Left lobe of liver (tissue), 2 donors: ENCODE measurements around the gene HERC5. TPM values are rescaled to one million over a fixed set of nuclear protein-coding genes. Genes with fewer than 3 reads are reported as not detected.
"Not testable (repeated sequence)": the region's sequence is repeated elsewhere in the genome, so short reads cannot be mapped to it uniquely, and the experiment has no call there.

Experiments used
- ATAC-seq: fragments of 200-7000 bp; cut with Tn5 transposase; one replicate; pipeline ENCODE4 v1.9.1; 2020; ENCODE audit warnings: mild to moderate bottlenecking, moderate library complexity
- DNase-seq: peaks from one replicate; pipeline ENCODE4 v3.0.0-alpha.2; 2020; ENCODE audit warnings: low spot score
- total RNA-seq: library from RNA; stranded (reverse); gene quantifications from one replicate; pipeline ENCODE4 v1.2.1, GENCODE V29; 2021
- donor health status: DM: no; HTN: no; CAD: no; lungs with moderate emphysema.
- donor health status: DM: no; HTN: yes; CAD: no.

The HERC5 gene
- total RNA-seq, 1 donor from 2014 or later = 1.4 TPM

GRCh38 chr4:88447371-88448095 is 9.4 kb upstream of the HERC5 start:
- ATAC-seq = no peak
- DNase-seq = no peak

- ATAC-seq, DNase-seq: not testable (repeated sequence)
Observed at GRCh38 chr4:88448211-88448765, 8.6 kb upstream of the HERC5 start.

GRCh38 chr4:88448889-88449288 is 8.0 kb upstream of the HERC5 start:
- no peak for DNase-seq
- no peak for ATAC-seq

GRCh38 chr4:88449290-88449689 is 7.6 kb upstream of the HERC5 start:
- ATAC-seq = no peak
- DNase-seq = no peak

- DNase-seq (no peak), ATAC-seq (no peak)
Observed at GRCh38 chr4:88451205-88451604, 5.7 kb upstream of the HERC5 start.

- no peak for ATAC-seq
- no peak for DNase-seq
Observed at GRCh38 chr4:88452912-88453311, 4.0 kb upstream of the HERC5 start.

GRCh38 chr4:88457307-88458103 is 586 bp downstream of the HERC5 start:
- DNase-seq (peak; percentile 64), ATAC-seq (peak; percentile 61)

GRCh38 chr4:88458104-88458740 is 1.3 kb downstream of the HERC5 start:
- ATAC-seq (no peak), DNase-seq (no peak)

GRCh38 chr4:88465653-88466192 is 8.8 kb downstream of the HERC5 start:
- DNase-seq (no peak), ATAC-seq (no peak)

- ATAC-seq = no peak
Observed at GRCh38 chr4:88467392-88467791, 10.5 kb downstream of the HERC5 start.

GRCh38 chr4:88477229-88477860 is 20.4 kb downstream of the HERC5 start:
- ATAC-seq = no peak
- no peak for DNase-seq

More at GRCh38 chr4:88467392-88467791, 10.5 kb downstream of the HERC5 start:
- DNase-seq = no peak

- DNase-seq = no peak
- no peak for ATAC-seq
Observed at GRCh38 chr4:88478247-88478646, 21.3 kb downstream of the HERC5 start.

GRCh38 chr4:88481537-88481936 is 24.6 kb downstream of the HERC5 start:
- ATAC-seq = no peak

GRCh38 chr4:88489100-88489761 is 32.3 kb downstream of the HERC5 start:
- no peak for DNase-seq
- ATAC-seq = no peak

More at GRCh38 chr4:88481537-88481936, 24.6 kb downstream of the HERC5 start:
- DNase-seq = no peak

- DNase-seq (no peak), ATAC-seq (no peak)
Observed at GRCh38 chr4:88497859-88498409, 41.0 kb downstream of the HERC5 start.

- ATAC-seq (no peak), DNase-seq (no peak)
Observed at GRCh38 chr4:88503344-88503743, 46.4 kb downstream of the HERC5 start.

- DNase-seq = no peak
- ATAC-seq = no peak
Observed at GRCh38 chr4:88511236-88511635, 54.3 kb downstream of the HERC5 start.

- ATAC-seq = peak; percentile 80
- no peak for DNase-seq
Observed at GRCh38 chr4:88514557-88515511, 57.9 kb downstream of the HERC5 start.

- DNase-seq (no peak), ATAC-seq (no peak)
Observed at GRCh38 chr4:88516746-88517145, 59.8 kb downstream of the HERC5 start.
